Body of pancreas (tissue), 4 donors: Measurements from ENCODE around the gene ADGRV1.

Experiments
- CTCF ChIP-seq, 7 experiments: fragments of 450-650 bp in 4 of 7; fragments of 200-600 bp in 3 of 7; sonication (generic) in 3 of 7; IDR thresholded peaks; one replicate each; pipeline ENCODE4 v1.5.1; 2016 to 2019; ENCODE audit warnings: antibody characterized with exemption in 7 of 7
- POLR2A ChIP-seq, 3 donors: fragments of 450-650 bp; IDR thresholded peaks; one replicate each; pipeline ENCODE4 v1.6.1; 2016; ENCODE audit warnings: antibody characterized with exemption in 3 of 3, mild to moderate bottlenecking in 2 of 3

GRCh38 chr5:91126888-91127287 lies 568.3 kb downstream of the ADGRV1 start:
- no peak for TF ChIP-seq POLR2A (IDR thresholded peaks at IDR 0.05)
- TF ChIP-seq CTCF (IDR thresholded peaks at IDR 0.05), result no peak
